Endothelial cell of umbilical vein (primary cell): ENCODE results near the gene C11orf21.

Experiments used
- EZH2 ChIP-seq: IDR thresholded peaks from 2 replicates; pipeline ENCODE4 v1.6.1; 2012; ENCODE audit warnings: borderline replicate concordance, low read depth, mild to moderate bottlenecking, moderate library complexity, low read length, inconsistent platforms; ENCODE audit not compliant: severe bottlenecking
- MYC ChIP-seq: IDR thresholded peaks from one replicate; pipeline ENCODE4 v1.6.1; 2011; ENCODE audit warnings: mild to moderate bottlenecking, low read depth, low read length
- POLR2A ChIP-seq: IDR thresholded peaks from 2 replicates; pipeline ENCODE4 v1.6.1; 2012; ENCODE audit warnings: low read depth, mild to moderate bottlenecking, control low read depth, low read length
- TF ChIP-seq, protein P1 (sequence below), 2 donors: IDR thresholded peaks; 1 replicate in 1 of 2; 2 replicates in 1 of 2; pipeline ENCODE4 v1.5.1; 2011; ENCODE audit warnings: low read length in 2 of 2, mild to moderate bottlenecking in 2 of 2, moderate library complexity in 2 of 2, control low read depth in 1 of 2, inconsistent platforms in 1 of 2, low read depth in 1 of 2; ENCODE audit not compliant: insufficient read depth in 1 of 2; ENCODE audit errors: extremely low read depth in 1 of 2
- TF ChIP-seq, protein P2 (sequence below): IDR thresholded peaks from 2 replicates; pipeline ENCODE4 v1.6.1; 2011; ENCODE audit not compliant: insufficient read depth, insufficient read length

DNA sequence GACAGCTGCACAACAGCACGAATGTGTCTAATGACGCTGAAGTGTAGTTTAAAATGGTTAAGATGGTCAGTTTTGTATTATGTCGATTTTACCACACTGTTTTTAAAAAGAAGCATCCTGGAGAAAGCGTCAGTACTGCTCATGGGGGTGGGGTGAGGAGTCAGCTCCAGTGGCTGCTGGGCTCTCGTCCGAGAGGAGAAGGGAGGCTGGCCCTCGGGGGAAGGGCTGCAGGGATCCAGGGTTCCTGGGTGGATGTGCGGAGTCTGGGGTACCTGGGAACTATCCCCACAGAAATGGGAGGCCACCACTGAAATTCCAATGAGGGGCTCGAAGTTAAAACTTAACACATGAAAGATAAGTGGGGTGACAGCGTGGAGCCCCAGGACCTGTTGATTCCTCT, 11.9 kb downstream of the C11orf21 start:
- TF ChIP-seq, protein P1, sequence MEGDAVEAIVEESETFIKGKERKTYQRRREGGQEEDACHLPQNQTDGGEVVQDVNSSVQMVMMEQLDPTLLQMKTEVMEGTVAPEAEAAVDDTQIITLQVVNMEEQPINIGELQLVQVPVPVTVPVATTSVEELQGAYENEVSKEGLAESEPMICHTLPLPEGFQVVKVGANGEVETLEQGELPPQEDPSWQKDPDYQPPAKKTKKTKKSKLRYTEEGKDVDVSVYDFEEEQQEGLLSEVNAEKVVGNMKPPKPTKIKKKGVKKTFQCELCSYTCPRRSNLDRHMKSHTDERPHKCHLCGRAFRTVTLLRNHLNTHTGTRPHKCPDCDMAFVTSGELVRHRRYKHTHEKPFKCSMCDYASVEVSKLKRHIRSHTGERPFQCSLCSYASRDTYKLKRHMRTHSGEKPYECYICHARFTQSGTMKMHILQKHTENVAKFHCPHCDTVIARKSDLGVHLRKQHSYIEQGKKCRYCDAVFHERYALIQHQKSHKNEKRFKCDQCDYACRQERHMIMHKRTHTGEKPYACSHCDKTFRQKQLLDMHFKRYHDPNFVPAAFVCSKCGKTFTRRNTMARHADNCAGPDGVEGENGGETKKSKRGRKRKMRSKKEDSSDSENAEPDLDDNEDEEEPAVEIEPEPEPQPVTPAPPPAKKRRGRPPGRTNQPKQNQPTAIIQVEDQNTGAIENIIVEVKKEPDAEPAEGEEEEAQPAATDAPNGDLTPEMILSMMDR (IDR thresholded peaks at IDR 0.05; ENCODE audit: extremely low read depth in 1 of 2, insufficient read depth in 1 of 2, low read depth in 1 of 2, low read length in 2 of 2) = no peak
- TF ChIP-seq POLR2A (no peak), EZH2 (no peak), MYC (no peak)
- TF ChIP-seq, protein P2, sequence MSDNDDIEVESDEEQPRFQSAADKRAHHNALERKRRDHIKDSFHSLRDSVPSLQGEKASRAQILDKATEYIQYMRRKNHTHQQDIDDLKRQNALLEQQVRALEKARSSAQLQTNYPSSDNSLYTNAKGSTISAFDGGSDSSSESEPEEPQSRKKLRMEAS = no peak
